A549 (cell line): ENCODE measurements around the gene MAU2.

Source experiments
- BHLHE40 ChIP-seq: IDR thresholded peaks from 2 replicates; pipeline ENCODE4 v1.6.1; 2012; ENCODE audit warnings: low read depth, low read length, inconsistent platforms
- CHD4 ChIP-seq: fragments of 200-600 bp; sonication (generic); IDR thresholded peaks from 2 replicates; pipeline ENCODE4 v1.6.1; 2016; ENCODE audit warnings: antibody characterized with exemption, mild to moderate bottlenecking, borderline replicate concordance
- GATA3 ChIP-seq: IDR thresholded peaks from 2 replicates; pipeline ENCODE4 v1.6.1; 2012; ENCODE audit warnings: borderline replicate concordance
- MAFK ChIP-seq: fragments of 450-650 bp; IDR thresholded peaks from 2 replicates; pipeline ENCODE4 v1.6.1; 2014; ENCODE audit not compliant: partially characterized antibody
- POLR2A ChIP-seq: IDR thresholded peaks from 2 replicates; pipeline ENCODE4 v1.6.1; 2012; ENCODE audit warnings: mild to moderate bottlenecking, low read length
- RCOR1 ChIP-seq: fragments of 150-350 bp; IDR thresholded peaks from 2 replicates; pipeline ENCODE4 v1.6.1; 2014; ENCODE audit warnings: antibody characterized with exemption, low read length, low read depth
- TF ChIP-seq, protein P1 (sequence below): fragments of 250-450 bp; sonication (Bioruptor Pico); IDR thresholded peaks from 2 replicates; pipeline ENCODE4 v1.5.0; 2021; ENCODE audit warnings: mild to moderate bottlenecking, moderate library complexity, borderline replicate concordance
- TF ChIP-seq, protein P2 (sequence below): fragments of >200 bp; sonication (Bioruptor Twin); formaldehyde crosslinking; IDR thresholded peaks from 3 replicates; pipeline ENCODE4 v1.5.1; 2016
- TF ChIP-seq, protein P3 (sequence below): fragments of 450-650 bp; IDR thresholded peaks from 2 replicates; pipeline ENCODE4 v1.6.1; 2014; ENCODE audit warnings: antibody characterized with exemption

DNA sequence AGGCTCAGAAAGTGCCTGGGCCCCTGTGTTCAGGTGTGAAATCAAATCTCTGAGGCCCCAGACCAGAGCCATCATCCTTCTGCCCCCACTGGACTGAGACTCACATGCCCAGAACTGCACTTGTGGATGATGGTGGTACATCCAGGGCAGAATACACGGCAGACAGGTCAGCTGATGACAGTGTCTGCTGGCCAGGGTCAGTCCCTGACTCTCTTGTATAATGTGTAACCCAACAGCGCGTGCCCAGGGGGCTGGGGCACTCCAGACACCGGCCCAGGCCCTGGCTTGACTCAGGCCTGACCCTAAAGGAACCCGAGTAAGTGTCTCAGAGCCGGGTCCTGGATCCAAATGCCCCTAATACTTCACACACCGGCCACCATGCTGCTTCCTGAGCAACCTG is 47.5 kb downstream of the MAU2 start:
- TF ChIP-seq, protein P1, sequence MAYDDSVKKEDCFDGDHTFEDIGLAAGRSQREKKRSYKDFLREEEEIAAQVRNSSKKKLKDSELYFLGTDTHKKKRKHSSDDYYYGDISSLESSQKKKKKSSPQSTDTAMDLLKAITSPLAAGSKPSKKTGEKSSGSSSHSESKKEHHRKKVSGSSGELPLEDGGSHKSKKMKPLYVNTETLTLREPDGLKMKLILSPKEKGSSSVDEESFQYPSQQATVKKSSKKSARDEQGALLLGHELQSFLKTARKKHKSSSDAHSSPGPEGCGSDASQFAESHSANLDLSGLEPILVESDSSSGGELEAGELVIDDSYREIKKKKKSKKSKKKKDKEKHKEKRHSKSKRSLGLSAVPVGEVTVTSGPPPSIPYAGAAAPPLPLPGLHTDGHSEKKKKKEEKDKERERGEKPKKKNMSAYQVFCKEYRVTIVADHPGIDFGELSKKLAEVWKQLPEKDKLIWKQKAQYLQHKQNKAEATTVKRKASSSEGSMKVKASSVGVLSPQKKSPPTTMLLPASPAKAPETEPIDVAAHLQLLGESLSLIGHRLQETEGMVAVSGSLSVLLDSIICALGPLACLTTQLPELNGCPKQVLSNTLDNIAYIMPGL (CRISPR knock-in tag): no peak
- TF ChIP-seq MAFK: no peak
- TF ChIP-seq BHLHE40: no peak
- TF ChIP-seq, protein P2, sequence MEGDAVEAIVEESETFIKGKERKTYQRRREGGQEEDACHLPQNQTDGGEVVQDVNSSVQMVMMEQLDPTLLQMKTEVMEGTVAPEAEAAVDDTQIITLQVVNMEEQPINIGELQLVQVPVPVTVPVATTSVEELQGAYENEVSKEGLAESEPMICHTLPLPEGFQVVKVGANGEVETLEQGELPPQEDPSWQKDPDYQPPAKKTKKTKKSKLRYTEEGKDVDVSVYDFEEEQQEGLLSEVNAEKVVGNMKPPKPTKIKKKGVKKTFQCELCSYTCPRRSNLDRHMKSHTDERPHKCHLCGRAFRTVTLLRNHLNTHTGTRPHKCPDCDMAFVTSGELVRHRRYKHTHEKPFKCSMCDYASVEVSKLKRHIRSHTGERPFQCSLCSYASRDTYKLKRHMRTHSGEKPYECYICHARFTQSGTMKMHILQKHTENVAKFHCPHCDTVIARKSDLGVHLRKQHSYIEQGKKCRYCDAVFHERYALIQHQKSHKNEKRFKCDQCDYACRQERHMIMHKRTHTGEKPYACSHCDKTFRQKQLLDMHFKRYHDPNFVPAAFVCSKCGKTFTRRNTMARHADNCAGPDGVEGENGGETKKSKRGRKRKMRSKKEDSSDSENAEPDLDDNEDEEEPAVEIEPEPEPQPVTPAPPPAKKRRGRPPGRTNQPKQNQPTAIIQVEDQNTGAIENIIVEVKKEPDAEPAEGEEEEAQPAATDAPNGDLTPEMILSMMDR: no peak
- TF ChIP-seq GATA3: no peak
- no peak for TF ChIP-seq POLR2A
- no peak for TF ChIP-seq CHD4
- TF ChIP-seq, protein P3, sequence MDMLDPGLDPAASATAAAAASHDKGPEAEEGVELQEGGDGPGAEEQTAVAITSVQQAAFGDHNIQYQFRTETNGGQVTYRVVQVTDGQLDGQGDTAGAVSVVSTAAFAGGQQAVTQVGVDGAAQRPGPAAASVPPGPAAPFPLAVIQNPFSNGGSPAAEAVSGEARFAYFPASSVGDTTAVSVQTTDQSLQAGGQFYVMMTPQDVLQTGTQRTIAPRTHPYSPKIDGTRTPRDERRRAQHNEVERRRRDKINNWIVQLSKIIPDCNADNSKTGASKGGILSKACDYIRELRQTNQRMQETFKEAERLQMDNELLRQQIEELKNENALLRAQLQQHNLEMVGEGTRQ: no peak
- TF ChIP-seq RCOR1: no peak
